HL-60 (cell line): ENCODE results near the gene PLA2G4E.

Experiments
- DNase-seq, 2 experiments: peaks; one replicate each; pipeline ENCODE4 v3.0.0-alpha.2; 2010 to 2020; ENCODE audit warnings: low read depth in 1 of 2, low spot score in 1 of 2
- H3K27ac ChIP-seq: fragments of 250-450 bp; sonication (Bioruptor Pico); replicated peaks from 2 replicates; pipeline ENCODE4 v1.5.1; 2020; ENCODE audit warnings: mild to moderate bottlenecking, moderate library complexity
- H3K27me3 ChIP-seq: fragments of 250-450 bp; sonication (Bioruptor Pico); 2 replicates; pipeline ENCODE4 v1.5.1; 2021; ENCODE audit warnings: mild to moderate bottlenecking, moderate library complexity; ENCODE audit not compliant: insufficient read depth, poor library complexity, severe bottlenecking
- H3K4me3 ChIP-seq: replicated peaks from 2 replicates; pipeline ENCODE4 v1.5.1; 2011; ENCODE audit warnings: mild to moderate bottlenecking, control low read depth, low read length; ENCODE audit not compliant: insufficient read depth
- GABPA ChIP-seq: IDR thresholded peaks from 2 replicates; pipeline ENCODE4 v1.6.1; 2012; ENCODE audit warnings: low read depth
- POLR2AphosphoS5 ChIP-seq: IDR thresholded peaks from 2 replicates; pipeline ENCODE4 v1.6.1; 2012; ENCODE audit warnings: low read depth
- REST ChIP-seq: IDR thresholded peaks from 2 replicates; pipeline ENCODE4 v1.6.1; 2012; ENCODE audit warnings: low read depth; ENCODE audit not compliant: insufficient replicate concordance
- SPI1 ChIP-seq: IDR thresholded peaks from 2 replicates; pipeline ENCODE4 v1.6.1; 2012; ENCODE audit warnings: low read depth, mild to moderate bottlenecking, borderline replicate concordance
- TF ChIP-seq, protein P1 (sequence below): IDR thresholded peaks from one replicate; pipeline ENCODE4 v1.5.1; 2011; ENCODE audit warnings: low read length, control low read depth, inconsistent platforms; ENCODE audit not compliant: insufficient read depth

PLA2G4E gene

DNA sequence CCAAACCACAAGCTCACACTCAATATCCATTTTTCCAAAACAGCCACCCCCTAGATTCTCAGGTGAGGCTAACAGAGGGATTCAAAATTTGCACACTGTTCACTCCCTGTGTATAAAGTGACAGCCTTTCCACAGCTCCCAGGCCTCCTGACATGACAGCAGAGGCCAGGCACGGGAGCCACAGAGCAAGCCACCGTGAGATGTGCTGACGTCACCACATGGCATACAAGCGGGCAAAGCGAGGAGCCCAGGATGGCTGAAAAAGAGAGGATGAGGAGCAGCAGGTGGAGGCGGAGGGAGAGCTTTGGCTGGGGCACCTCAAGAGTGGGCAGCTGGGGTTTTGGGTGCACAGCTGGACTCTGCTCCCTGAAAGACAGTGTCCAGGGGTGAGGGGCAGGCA is 75.6 kb downstream of the PLA2G4E start:
- TF ChIP-seq, protein P1, sequence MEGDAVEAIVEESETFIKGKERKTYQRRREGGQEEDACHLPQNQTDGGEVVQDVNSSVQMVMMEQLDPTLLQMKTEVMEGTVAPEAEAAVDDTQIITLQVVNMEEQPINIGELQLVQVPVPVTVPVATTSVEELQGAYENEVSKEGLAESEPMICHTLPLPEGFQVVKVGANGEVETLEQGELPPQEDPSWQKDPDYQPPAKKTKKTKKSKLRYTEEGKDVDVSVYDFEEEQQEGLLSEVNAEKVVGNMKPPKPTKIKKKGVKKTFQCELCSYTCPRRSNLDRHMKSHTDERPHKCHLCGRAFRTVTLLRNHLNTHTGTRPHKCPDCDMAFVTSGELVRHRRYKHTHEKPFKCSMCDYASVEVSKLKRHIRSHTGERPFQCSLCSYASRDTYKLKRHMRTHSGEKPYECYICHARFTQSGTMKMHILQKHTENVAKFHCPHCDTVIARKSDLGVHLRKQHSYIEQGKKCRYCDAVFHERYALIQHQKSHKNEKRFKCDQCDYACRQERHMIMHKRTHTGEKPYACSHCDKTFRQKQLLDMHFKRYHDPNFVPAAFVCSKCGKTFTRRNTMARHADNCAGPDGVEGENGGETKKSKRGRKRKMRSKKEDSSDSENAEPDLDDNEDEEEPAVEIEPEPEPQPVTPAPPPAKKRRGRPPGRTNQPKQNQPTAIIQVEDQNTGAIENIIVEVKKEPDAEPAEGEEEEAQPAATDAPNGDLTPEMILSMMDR, result no peak
- TF ChIP-seq SPI1 (no peak), GABPA (no peak), REST (no peak), POLR2AphosphoS5 (no peak)
- Histone ChIP-seq H3K27me3 (no peaks in the 10 kb centered on the region), H3K4me3 (no peak overlapping the region), H3K27ac (no peak overlapping the region)
- no peak for DNase-seq

DNA sequence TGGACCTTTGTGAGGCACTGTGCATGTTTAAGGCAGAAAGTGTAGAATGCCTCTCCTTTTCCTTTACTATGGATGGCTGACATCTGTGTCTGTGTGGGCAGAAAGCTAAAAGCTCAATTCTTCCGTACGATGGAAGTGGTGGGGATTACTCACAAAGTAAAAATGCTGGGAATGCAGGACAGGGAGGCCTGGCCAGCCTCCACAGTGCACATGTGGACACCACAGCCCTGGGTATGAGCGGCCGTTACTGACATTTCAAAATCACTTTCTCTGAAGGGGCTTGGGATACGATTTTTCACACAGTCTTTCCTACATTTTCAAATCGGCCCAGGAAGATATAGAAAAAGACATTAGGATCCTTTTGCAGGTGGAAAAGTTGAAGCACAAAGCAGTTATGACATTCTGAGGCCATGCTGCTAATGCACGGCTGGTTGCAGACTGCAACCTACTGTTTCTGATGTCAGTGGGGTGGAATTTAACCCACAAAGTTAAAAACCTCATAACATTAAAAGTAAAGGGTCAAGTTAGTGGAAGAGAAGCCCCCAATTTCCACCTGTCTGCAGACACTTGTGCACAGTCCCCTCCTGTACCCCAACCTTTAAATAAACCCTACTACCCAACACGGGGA is 76.4 kb downstream of the PLA2G4E start:
- H3K27me3 ChIP-seq, result no peaks in the 10 kb centered on the region
- no peak overlapping the region for H3K4me3 ChIP-seq
- TF ChIP-seq, protein P1, result no peak
- no peak for TF ChIP-seq GABPA
- no peak for TF ChIP-seq POLR2AphosphoS5
- TF ChIP-seq REST, result no peak
- TF ChIP-seq SPI1, result no peak
- no peak overlapping the region for H3K27ac ChIP-seq
- DNase-seq, result no peak

- DNase-seq, result no peak
- no peaks in the 10 kb centered on the region for H3K27me3 ChIP-seq
- H3K4me3 ChIP-seq, result no peak overlapping the region
- H3K27ac ChIP-seq, result no peak overlapping the region
- TF ChIP-seq POLR2AphosphoS5, result no peak
- TF ChIP-seq GABPA, result no peak
- TF ChIP-seq REST, result no peak
Observed at GRCh38 chr15:41943543-41944312, 77.1 kb downstream of the PLA2G4E start.
